ENCODE results near the gene OR51E1.

The OR51E1 gene

GRCh38 chr11:4637662-4638047 is 6.1 kb upstream of the OR51E1 start:
- DNase-seq (ENCODE audit: low spot score in 2 of 2) (no peak), ATAC-seq (ENCODE audit: low read depth) (no peak)
- Mint-ChIP-seq H3K4me1 (no peaks in the 10 kb centered on the region), H3K9me3 (no peaks in the 10 kb centered on the region), H3K36me3 (no peaks in the 10 kb centered on the region), H3K27me3 (peaks cover 12% of the 10 kb centered on the region), H3K27ac (no peak overlapping the region), H3K4me3 (no peak overlapping the region)

DNA sequence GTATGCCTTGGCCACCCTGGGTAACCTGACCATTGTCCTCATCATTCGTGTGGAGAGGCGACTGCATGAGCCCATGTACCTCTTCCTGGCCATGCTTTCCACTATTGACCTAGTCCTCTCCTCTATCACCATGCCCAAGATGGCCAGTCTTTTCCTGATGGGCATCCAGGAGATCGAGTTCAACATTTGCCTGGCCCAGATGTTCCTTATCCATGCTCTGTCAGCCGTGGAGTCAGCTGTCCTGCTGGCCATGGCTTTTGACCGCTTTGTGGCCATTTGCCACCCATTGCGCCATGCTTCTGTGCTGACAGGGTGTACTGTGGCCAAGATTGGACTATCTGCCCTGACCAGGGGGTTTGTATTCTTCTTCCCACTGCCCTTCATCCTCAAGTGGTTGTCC is 3.9 kb upstream of the OR51E1 start:
- no peak overlapping the region for H3K4me3 Mint-ChIP-seq
- H3K27me3 Mint-ChIP-seq = peaks cover 19% of the 10 kb centered on the region
- no peaks in the 10 kb centered on the region for H3K9me3 Mint-ChIP-seq
- DNase-seq (ENCODE audit: low spot score in 2 of 2) = no peak
- no peak for ATAC-seq (ENCODE audit: low read depth)
- no peak overlapping the region for H3K27ac Mint-ChIP-seq
- no peaks in the 10 kb centered on the region for H3K36me3 Mint-ChIP-seq
- H3K4me1 Mint-ChIP-seq = no peaks in the 10 kb centered on the region

GRCh38 chr11:4641501-4641900 is 2.3 kb upstream of the OR51E1 start:
- DNase-seq (ENCODE audit: low spot score in 2 of 2) (no peak), ATAC-seq (ENCODE audit: low read depth) (no peak)
- no peak overlapping the region for H3K27ac Mint-ChIP-seq
- no peaks in the 10 kb centered on the region for H3K4me1 Mint-ChIP-seq
- no peaks in the 10 kb centered on the region for H3K36me3 Mint-ChIP-seq
- H3K9me3 Mint-ChIP-seq = no peaks in the 10 kb centered on the region
- H3K4me3 Mint-ChIP-seq = no peak overlapping the region
- peaks cover 21% of the 10 kb centered on the region for H3K27me3 Mint-ChIP-seq

DNA sequence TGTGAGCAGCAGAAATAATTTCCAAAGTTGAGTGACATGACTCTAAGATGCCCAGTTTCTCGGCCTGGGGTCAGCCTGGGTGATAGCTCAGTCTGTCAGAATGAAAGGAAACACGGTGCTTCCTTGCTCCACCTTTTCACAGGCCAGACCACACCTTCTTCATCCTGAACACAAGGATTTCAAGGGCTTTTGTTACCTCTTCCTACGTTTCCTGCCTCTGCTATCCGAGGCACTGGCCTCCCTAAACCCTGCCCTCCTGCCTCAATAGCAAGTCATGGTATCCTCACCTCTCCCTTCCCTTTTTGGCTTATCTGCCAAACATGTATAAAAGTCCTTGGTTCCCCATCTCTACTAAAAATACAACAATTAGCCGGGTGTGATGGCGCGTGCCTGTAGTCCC is 1.7 kb upstream of the OR51E1 start:
- Mint-ChIP-seq H3K36me3 (no peaks in the 10 kb centered on the region), H3K4me1 (no peaks in the 10 kb centered on the region), H3K27ac (no peak overlapping the region), H3K9me3 (no peaks in the 10 kb centered on the region), H3K27me3 (peaks cover 21% of the 10 kb centered on the region), H3K4me3 (no peak overlapping the region)
- ATAC-seq (ENCODE audit: low read depth) = no peak
- no peak for DNase-seq (ENCODE audit: low spot score in 2 of 2)

DNA sequence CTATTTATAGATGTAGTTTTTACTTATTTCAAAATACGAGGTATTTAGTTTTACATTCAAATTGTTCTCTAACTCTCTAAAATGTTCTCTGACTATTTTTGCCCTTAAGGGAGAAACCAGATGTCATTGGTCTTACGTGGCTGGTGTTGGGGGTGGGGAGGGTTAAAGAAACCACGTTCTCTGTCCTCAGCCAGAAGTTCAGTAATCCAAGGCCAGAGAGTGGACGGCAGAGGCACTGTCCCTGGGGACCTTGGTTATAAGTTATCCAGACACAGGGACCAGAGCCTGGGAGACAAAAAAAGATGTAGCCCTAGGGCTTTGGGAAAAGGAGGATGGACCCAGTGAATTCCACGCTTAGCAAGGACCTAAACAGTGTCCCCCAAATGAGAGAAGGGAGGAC is 706 bp upstream of the OR51E1 start:
- Mint-ChIP-seq H3K4me1 (no peaks in the 10 kb centered on the region), H3K9me3 (no peaks in the 10 kb centered on the region), H3K27ac (no peak overlapping the region), H3K4me3 (no peak overlapping the region), H3K27me3 (peaks cover 21% of the 10 kb centered on the region), H3K36me3 (no peaks in the 10 kb centered on the region)
- ATAC-seq (ENCODE audit: low read depth) = no peak
- no peak for DNase-seq (ENCODE audit: low spot score in 2 of 2)

GRCh38 chr11:4644233-4644632 is 451 bp downstream of the OR51E1 start:
- Mint-ChIP-seq H3K36me3 (no peaks in the 10 kb centered on the region), H3K9me3 (no peaks in the 10 kb centered on the region), H3K4me1 (no peaks in the 10 kb centered on the region), H3K27ac (no peak overlapping the region), H3K27me3 (peaks cover 23% of the 10 kb centered on the region), H3K4me3 (no peak overlapping the region)
- DNase-seq (ENCODE audit: low spot score in 2 of 2) (no peak), ATAC-seq (ENCODE audit: low read depth) (no peak)

DNA sequence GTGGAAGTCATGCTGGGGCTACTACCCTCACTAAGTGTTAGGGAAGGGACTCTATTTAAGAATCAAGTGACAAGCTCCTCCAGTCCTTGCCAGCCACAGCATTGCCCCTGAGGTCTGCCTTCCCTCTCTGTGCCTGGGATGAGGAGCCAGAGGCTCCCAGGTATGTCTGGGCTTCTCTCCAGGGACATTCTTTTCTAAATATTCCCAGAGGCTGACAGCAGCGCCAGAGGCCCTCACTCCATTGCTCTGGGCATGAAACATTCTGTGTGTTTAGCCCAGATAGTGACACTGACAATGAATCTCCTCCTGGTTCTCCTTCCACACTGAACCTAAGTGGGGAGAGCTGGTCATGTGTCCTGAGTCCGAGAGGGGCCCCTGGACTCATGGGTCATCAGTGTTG is 2.2 kb downstream of the OR51E1 start:
- H3K27ac Mint-ChIP-seq = no peak overlapping the region
- peaks cover 24% of the 10 kb centered on the region for H3K27me3 Mint-ChIP-seq
- ATAC-seq (ENCODE audit: low read depth) = no peak

DNA sequence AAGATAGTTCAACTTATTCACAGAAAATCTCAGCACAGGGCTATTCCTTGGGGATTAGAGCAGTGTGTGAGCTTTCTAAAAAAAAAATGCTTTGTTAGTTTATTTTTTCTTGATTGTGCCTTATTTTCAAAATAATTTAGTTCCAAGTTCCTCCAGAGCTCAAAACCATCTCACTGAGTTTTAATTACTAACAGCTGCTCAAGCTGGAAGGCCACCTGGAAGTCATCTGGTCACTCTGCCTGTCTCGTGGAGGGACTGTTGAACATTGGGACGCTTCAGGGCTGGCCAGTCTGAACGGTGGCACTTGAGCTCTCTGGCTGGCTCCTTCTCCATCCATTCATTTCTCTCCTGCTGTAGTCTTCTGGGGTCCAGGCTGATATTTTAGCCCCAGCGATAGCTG is 4.0 kb downstream of the OR51E1 start:
- ATAC-seq (ENCODE audit: low read depth) = no peak
- H3K4me1 Mint-ChIP-seq = no peaks in the 10 kb centered on the region
- H3K27me3 Mint-ChIP-seq = peaks cover 15% of the 10 kb centered on the region
- no peak for DNase-seq (ENCODE audit: low spot score in 2 of 2)
- H3K36me3 Mint-ChIP-seq = no peaks in the 10 kb centered on the region
- H3K9me3 Mint-ChIP-seq = no peaks in the 10 kb centered on the region
- no peak overlapping the region for H3K4me3 Mint-ChIP-seq
- H3K27ac Mint-ChIP-seq = no peak overlapping the region

More for the DNA sequence above, 2.2 kb downstream of the OR51E1 start:
- H3K4me1 Mint-ChIP-seq = no peaks in the 10 kb centered on the region
- DNase-seq (ENCODE audit: low spot score in 2 of 2) = no peak
- no peaks in the 10 kb centered on the region for H3K36me3 Mint-ChIP-seq
- H3K9me3 Mint-ChIP-seq = no peaks in the 10 kb centered on the region
- no peak overlapping the region for H3K4me3 Mint-ChIP-seq

- H3K27me3 Mint-ChIP-seq = peaks cover 9% of the 10 kb centered on the region
- ATAC-seq (ENCODE audit: low read depth) (no peak), DNase-seq (ENCODE audit: low spot score in 2 of 2) (no peak)
- H3K9me3 Mint-ChIP-seq = peaks cover 3% of the 10 kb centered on the region
- H3K27ac Mint-ChIP-seq = no peak overlapping the region
- H3K4me3 Mint-ChIP-seq = no peak overlapping the region
- no peaks in the 10 kb centered on the region for H3K36me3 Mint-ChIP-seq
- no peaks in the 10 kb centered on the region for H3K4me1 Mint-ChIP-seq
These were observed 11.0 kb downstream of the OR51E1 start for GRCh38 chr11:4654635-4655369.

DNA sequence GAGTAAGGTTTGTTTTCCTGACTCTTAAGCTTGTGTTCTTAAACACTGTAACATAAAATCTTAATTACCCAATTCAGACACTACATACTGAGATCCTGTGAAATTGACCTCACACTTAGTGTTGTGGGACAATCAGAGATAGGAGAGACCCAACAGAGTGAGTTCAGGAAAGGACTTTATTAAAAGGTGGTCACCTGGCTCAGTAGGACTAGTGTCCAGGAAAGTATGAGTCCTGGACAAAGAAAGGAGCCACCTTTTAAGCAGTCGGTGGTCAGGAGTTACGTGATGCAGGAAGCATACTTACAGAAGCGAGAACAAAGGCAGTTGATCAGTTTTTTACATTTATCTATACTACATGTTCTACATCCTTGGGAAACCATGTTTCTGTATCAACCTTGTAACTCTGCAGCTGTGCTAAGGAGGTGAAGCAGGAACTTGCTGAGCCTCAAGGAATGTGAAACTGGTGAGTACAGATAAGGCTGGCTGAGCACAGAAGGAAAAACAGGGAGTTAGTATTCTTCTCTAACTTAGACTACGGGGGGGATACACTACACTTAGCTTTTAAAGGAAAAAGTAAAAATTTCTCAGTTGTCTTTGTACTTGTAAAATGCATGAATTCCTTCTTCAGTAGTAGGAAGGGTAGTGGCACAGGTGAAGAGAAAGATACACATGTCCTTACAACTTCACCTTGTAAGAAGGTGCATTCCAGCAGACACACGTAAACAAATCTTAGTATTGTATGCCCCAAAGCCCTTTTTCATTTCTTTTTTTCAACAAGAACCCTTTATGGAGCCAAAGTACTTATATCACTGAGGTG is 15.1 kb downstream of the OR51E1 start:
- no peaks in the 10 kb centered on the region for H3K4me1 Mint-ChIP-seq
- ATAC-seq (ENCODE audit: low read depth) = no peak

DNA sequence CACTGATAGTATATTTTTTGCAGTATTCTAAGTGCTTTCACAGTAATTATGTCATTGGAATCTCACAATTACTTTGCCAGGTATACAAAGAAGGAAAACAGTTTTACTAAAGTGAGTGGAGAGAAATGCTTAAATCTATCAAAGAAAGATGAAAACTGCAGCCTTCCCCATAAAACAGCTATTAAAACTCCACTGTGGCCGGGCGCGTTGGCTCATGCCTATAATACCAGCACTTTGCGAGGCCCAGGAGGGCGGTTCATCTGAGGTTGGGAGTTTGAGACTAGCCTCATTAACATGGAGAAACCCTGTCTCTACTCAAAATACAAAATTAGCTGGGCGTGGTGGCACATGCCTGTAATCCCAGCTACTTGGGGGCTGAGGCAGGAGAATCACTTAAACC is 19.1 kb downstream of the OR51E1 start:
- Mint-ChIP-seq H3K36me3 (no peaks in the 10 kb centered on the region), H3K27ac (no peak overlapping the region), H3K4me1 (no peaks in the 10 kb centered on the region), H3K9me3 (peaks cover 2% of the 10 kb centered on the region), H3K27me3 (peaks cover 9% of the 10 kb centered on the region), H3K4me3 (no peak overlapping the region)
- DNase-seq (ENCODE audit: low spot score in 2 of 2) = no peak
- ATAC-seq (ENCODE audit: low read depth) = no peak

More for the DNA sequence above, 15.1 kb downstream of the OR51E1 start:
- Mint-ChIP-seq H3K27me3 (peaks cover 9% of the 10 kb centered on the region), H3K36me3 (no peaks in the 10 kb centered on the region), H3K27ac (no peak overlapping the region), H3K4me3 (no peak overlapping the region), H3K9me3 (peaks cover 2% of the 10 kb centered on the region)
- DNase-seq (ENCODE audit: low spot score in 2 of 2) = no peak

- no peaks in the 10 kb centered on the region for H3K36me3 Mint-ChIP-seq
- H3K4me1 Mint-ChIP-seq = no peaks in the 10 kb centered on the region
- no peak overlapping the region for H3K27ac Mint-ChIP-seq
- H3K27me3 Mint-ChIP-seq = peaks cover 9% of the 10 kb centered on the region
- DNase-seq (ENCODE audit: low spot score in 2 of 2) (no peak), ATAC-seq (ENCODE audit: low read depth) (no peak)
- H3K4me3 Mint-ChIP-seq = no peak overlapping the region
- H3K9me3 Mint-ChIP-seq = peaks cover 2% of the 10 kb centered on the region
These were observed 20.4 kb downstream of the OR51E1 start for GRCh38 chr11:4664183-4664582.

DNA sequence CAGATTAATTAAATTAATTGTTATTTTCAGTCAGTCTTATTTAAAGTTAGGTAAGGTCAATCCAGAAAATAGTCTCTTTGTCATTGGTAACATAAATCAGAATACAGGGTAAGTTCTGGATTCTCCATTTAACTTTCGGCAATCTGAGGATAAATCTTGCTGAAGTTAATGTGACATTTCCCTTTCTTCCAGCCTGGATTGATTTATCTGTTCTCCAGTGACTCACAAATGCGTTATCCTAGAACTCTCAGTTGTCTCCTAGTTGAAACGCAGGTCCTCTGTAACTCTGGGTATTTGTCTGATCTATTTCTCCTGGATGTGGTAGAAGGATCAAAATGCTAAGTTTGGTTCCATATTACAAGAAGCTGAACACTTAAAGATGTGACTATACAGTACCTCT is 21.0 kb downstream of the OR51E1 start:
- no peak overlapping the region for H3K27ac Mint-ChIP-seq
- H3K36me3 Mint-ChIP-seq = no peaks in the 10 kb centered on the region
- peaks cover 9% of the 10 kb centered on the region for H3K27me3 Mint-ChIP-seq
- H3K4me3 Mint-ChIP-seq = no peak overlapping the region
- ATAC-seq (ENCODE audit: low read depth) = no peak
- DNase-seq (ENCODE audit: low spot score in 2 of 2) = no peak
- no peaks in the 10 kb centered on the region for H3K4me1 Mint-ChIP-seq
- peaks cover 2% of the 10 kb centered on the region for H3K9me3 Mint-ChIP-seq

- Mint-ChIP-seq H3K9me3 (peaks cover 2% of the 10 kb centered on the region), H3K4me1 (no peaks in the 10 kb centered on the region), H3K27ac (no peak overlapping the region), H3K4me3 (no peak overlapping the region), H3K36me3 (no peaks in the 10 kb centered on the region), H3K27me3 (peaks cover 10% of the 10 kb centered on the region)
- DNase-seq (ENCODE audit: low spot score in 2 of 2) = no peak
- ATAC-seq (ENCODE audit: low read depth) = no peak
These were observed 21.6 kb downstream of the OR51E1 start for GRCh38 chr11:4665424-4665823.

- DNase-seq (ENCODE audit: low spot score in 2 of 2) (no peak), ATAC-seq (ENCODE audit: low read depth) (no peak)
- H3K36me3 Mint-ChIP-seq = no peaks in the 10 kb centered on the region
- peaks cover 7% of the 10 kb centered on the region for H3K27me3 Mint-ChIP-seq
- H3K9me3 Mint-ChIP-seq = no peaks in the 10 kb centered on the region
- H3K4me1 Mint-ChIP-seq = no peaks in the 10 kb centered on the region
- no peak overlapping the region for H3K4me3 Mint-ChIP-seq
- no peak overlapping the region for H3K27ac Mint-ChIP-seq
These were observed 28.0 kb downstream of the OR51E1 start for GRCh38 chr11:4671741-4672140.
